WTC11 (cell line): ENCODE data around the gene USP44. TPM values are rescaled to one million over a fixed set of nuclear protein-coding genes. Genes with fewer than 3 reads are reported as not detected.

Source experiments
- ATAC-seq: fragments of 200-7000 bp; cut with Tn5 transposase; 2 replicates; pipeline ENCODE4 v1.10.0; 2021; ENCODE audit warnings: mild to moderate bottlenecking, moderate library complexity
- CTCF ChIA-PET: fragments of 300-600 bp; sonication (Branson Sonifier 250); formaldehyde crosslinking; loops from one replicate; lab custom pipeline; 2021; ENCODE audit warnings: antibody characterized with exemption; lab: Charles Lee
- POLR2A ChIA-PET: fragments of 350-600 bp; sonication (Branson Sonifier 250); formaldehyde crosslinking; loops from one replicate; lab custom pipeline; 2021; ENCODE audit warnings: antibody characterized with exemption; lab: Charles Lee
- DNase-seq: peaks from one replicate; pipeline ENCODE4 v3.0.0; 2021; ENCODE audit warnings: low spot score
- H3K27ac Mint-ChIP-seq: 2 replicates; pipeline ENCODE4 v1.8.0; 2021; ENCODE audit warnings: mixed read lengths
- H3K27me3 Mint-ChIP-seq: 2 replicates; pipeline ENCODE4 v1.8.0; 2021; ENCODE audit warnings: low read depth, mild to moderate bottlenecking, moderate library complexity, mixed read lengths
- H3K36me3 Mint-ChIP-seq: 2 replicates; pipeline ENCODE4 v1.8.0; 2021; ENCODE audit warnings: mixed read lengths
- H3K4me1 Mint-ChIP-seq: 2 replicates; pipeline ENCODE4 v1.8.0; 2022; ENCODE audit warnings: mixed read lengths
- H3K4me3 Mint-ChIP-seq: 2 replicates; pipeline ENCODE4 v1.8.0; 2021; ENCODE audit warnings: mild to moderate bottlenecking, moderate library complexity, mixed read lengths
- H3K9me3 Mint-ChIP-seq: 2 replicates; pipeline ENCODE4 v1.8.0; 2021; ENCODE audit warnings: mixed read lengths
- AFF4 ChIP-seq: sonication (generic); formaldehyde crosslinking; IDR thresholded peaks from 2 replicates; pipeline ENCODE4 v1.8.1; 2023; ENCODE audit warnings: mild to moderate bottlenecking, missing genetic modification reagents, borderline replicate concordance
- ERG ChIP-seq: fragments of 250-450 bp; sonication (Bioruptor Pico); IDR thresholded peaks from 2 replicates; pipeline ENCODE4 v1.8.0; 2021; ENCODE audit warnings: mild to moderate bottlenecking
- ETV6 ChIP-seq: sonication (generic); formaldehyde crosslinking; IDR thresholded peaks from 2 replicates; pipeline ENCODE4 v1.8.1; 2022; ENCODE audit warnings: mild to moderate bottlenecking, missing genetic modification reagents
- JAZF1 ChIP-seq: fragments of 250-450 bp; sonication (Bioruptor Pico); IDR thresholded peaks from 2 replicates; pipeline ENCODE4 v1.9.0; 2021; ENCODE audit warnings: moderate library complexity, mild to moderate bottlenecking, inconsistent platforms
- MXD4 ChIP-seq: fragments of 250-450 bp; sonication (Bioruptor Pico); IDR thresholded peaks from 2 replicates; pipeline ENCODE4 v1.8.0; 2021; ENCODE audit warnings: mild to moderate bottlenecking, moderate library complexity, borderline replicate concordance
- NFATC4 ChIP-seq: fragments of 250-450 bp; sonication (Bioruptor Pico); IDR thresholded peaks from 2 replicates; pipeline ENCODE4 v1.9.0; 2021; ENCODE audit warnings: mild to moderate bottlenecking
- NR2C2 ChIP-seq: sonication (generic); formaldehyde crosslinking; IDR thresholded peaks from 2 replicates; pipeline ENCODE4 v1.8.0; 2022; ENCODE audit warnings: mild to moderate bottlenecking, missing genetic modification reagents
- RELA ChIP-seq: sonication (generic); formaldehyde crosslinking; IDR thresholded peaks from 2 replicates; pipeline ENCODE4 v1.8.1; 2022; ENCODE audit warnings: missing genetic modification reagents, mild to moderate bottlenecking, borderline replicate concordance
- RORB ChIP-seq: fragments of 250-450 bp; sonication (Bioruptor Pico); IDR thresholded peaks from 2 replicates; pipeline ENCODE4 v1.9.0; 2021; ENCODE audit warnings: mild to moderate bottlenecking
- STAT6 ChIP-seq: sonication (generic); formaldehyde crosslinking; conservative IDR thresholded peaks from 2 replicates; pipeline ENCODE4 v1.8.1; 2023; ENCODE audit warnings: mild to moderate bottlenecking, low read depth, missing genetic modification reagents, moderate library complexity
- USF2 ChIP-seq: sonication (generic); formaldehyde crosslinking; IDR thresholded peaks from 2 replicates; pipeline ENCODE4 v1.8.1; 2023; ENCODE audit warnings: mild to moderate bottlenecking, missing genetic modification reagents, moderate library complexity
- ZBTB21 ChIP-seq: sonication (generic); formaldehyde crosslinking; IDR thresholded peaks from 2 replicates; pipeline ENCODE4 v1.8.1; 2023; ENCODE audit warnings: mild to moderate bottlenecking, missing genetic modification reagents, borderline replicate concordance
- ZNF138 ChIP-seq: sonication (generic); formaldehyde crosslinking; conservative IDR thresholded peaks from 2 replicates; pipeline ENCODE4 v1.8.1; 2022; ENCODE audit warnings: mild to moderate bottlenecking, moderate library complexity, missing genetic modification reagents
- ZNF232 ChIP-seq: sonication (generic); formaldehyde crosslinking; IDR thresholded peaks from 2 replicates; pipeline ENCODE4 v1.8.0; 2022; ENCODE audit warnings: mild to moderate bottlenecking, missing genetic modification reagents
- ZNF671 ChIP-seq: fragments of 250-450 bp; sonication (Bioruptor Pico); IDR thresholded peaks from 2 replicates; pipeline ENCODE4 v1.8.0; 2021; ENCODE audit warnings: mild to moderate bottlenecking
- total RNA-seq: library from RNA; stranded (reverse); gene quantifications from 3 replicates; pipeline ENCODE4 v1.2.3, GENCODE V29; 2021
- TF ChIP-seq, protein P1 (sequence below): sonication (generic); formaldehyde crosslinking; IDR thresholded peaks from 2 replicates; pipeline ENCODE4 v1.8.0; 2022; ENCODE audit warnings: mild to moderate bottlenecking, missing genetic modification reagents
- TF ChIP-seq, protein P2 (sequence below): sonication (generic); formaldehyde crosslinking; conservative IDR thresholded peaks from 2 replicates; pipeline ENCODE4 v1.8.1; 2022; ENCODE audit warnings: mild to moderate bottlenecking, missing genetic modification reagents

Gene USP44
- total RNA-seq, 1 experiment from 2014 or later = 93.4 TPM

GRCh38 chr12:95484524-95484923 is 66.8 kb downstream of the USP44 start:
- peaks cover 47% of the 10 kb centered on the region for H3K36me3 Mint-ChIP-seq
- POLR2A ChIA-PET = no interaction called here

More at GRCh38 chr12:95484524-95484923, 66.8 kb downstream of the USP44 start:
- no peaks in the 10 kb centered on the region for H3K4me1 Mint-ChIP-seq
- ATAC-seq (no peak), DNase-seq (no peak)
- no peaks in the 10 kb centered on the region for H3K27me3 Mint-ChIP-seq
- TF ChIP-seq ETV6 (CRISPR knock-in tag) (no peak), MXD4 (CRISPR knock-in tag) (no peak), AFF4 (no peak), NFATC4 (CRISPR knock-in tag) (no peak), ERG (CRISPR knock-in tag) (no peak), ZNF232 (CRISPR knock-in tag) (no peak), NR2C2 (CRISPR knock-in tag) (no peak), RORB (CRISPR knock-in tag) (no peak), ZNF671 (CRISPR knock-in tag) (no peak), ZNF138 (CRISPR knock-in tag) (no peak), RELA (no peak), USF2 (CRISPR knock-in tag) (no peak), ZBTB21 (CRISPR knock-in tag) (no peak), STAT6 (no peak), JAZF1 (CRISPR knock-in tag) (no peak)
- TF ChIP-seq, protein P1, sequence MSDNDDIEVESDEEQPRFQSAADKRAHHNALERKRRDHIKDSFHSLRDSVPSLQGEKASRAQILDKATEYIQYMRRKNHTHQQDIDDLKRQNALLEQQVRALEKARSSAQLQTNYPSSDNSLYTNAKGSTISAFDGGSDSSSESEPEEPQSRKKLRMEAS (CRISPR knock-in tag) = no peak
- TF ChIP-seq, protein P2, sequence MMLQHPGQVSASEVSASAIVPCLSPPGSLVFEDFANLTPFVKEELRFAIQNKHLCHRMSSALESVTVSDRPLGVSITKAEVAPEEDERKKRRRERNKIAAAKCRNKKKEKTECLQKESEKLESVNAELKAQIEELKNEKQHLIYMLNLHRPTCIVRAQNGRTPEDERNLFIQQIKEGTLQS (CRISPR knock-in tag) = no peak
- no peak overlapping the region for H3K27ac Mint-ChIP-seq
- CTCF ChIA-PET = no interaction called here
- H3K9me3 Mint-ChIP-seq = no peaks in the 10 kb centered on the region
- no peak overlapping the region for H3K4me3 Mint-ChIP-seq
